HG03139 (cell line): Measurements from ENCODE around the gene NMT2.
A peak's percentile ranks its signal among the peaks of the same experiment; 100 is the strongest.

Experiments
- ATAC-seq: cut with Tn5 transposase; IDR thresholded peaks from one replicate; pipeline ENCODE4 v1.9.1; 2021; ENCODE audit not compliant: unreplicated experiment

The NMT2 gene

GRCh38 chr10:15182540-15183207 is 14.2 kb upstream of the NMT2 start:
- no peak for ATAC-seq

GRCh38 chr10:15181576-15182156 is 13.2 kb upstream of the NMT2 start:
- no peak for ATAC-seq

- ATAC-seq, result no peak
These were observed 12.2 kb upstream of the NMT2 start for GRCh38 chr10:15180736-15181135.

GRCh38 chr10:15176269-15176668 is 7.8 kb upstream of the NMT2 start:
- no peak for ATAC-seq

- ATAC-seq, result no peak
These were observed 7.1 kb upstream of the NMT2 start for GRCh38 chr10:15175587-15175986.

- no peak for ATAC-seq
These were observed 3.9 kb upstream of the NMT2 start for GRCh38 chr10:15172306-15172840.

GRCh38 chr10:15169555-15170401 is 1.3 kb upstream of the NMT2 start:
- no peak for ATAC-seq

GRCh38 chr10:15168786-15169554 is 477 bp upstream of the NMT2 start:
- peak; percentile 48 for ATAC-seq

- ATAC-seq, result peak; percentile 34
These were observed 842 bp downstream of the NMT2 start for GRCh38 chr10:15167411-15168290.

- ATAC-seq, result no peak
These were observed 2.2 kb downstream of the NMT2 start for GRCh38 chr10:15166325-15166724.

- no peak for ATAC-seq
These were observed 5.2 kb downstream of the NMT2 start for GRCh38 chr10:15163253-15163828.

GRCh38 chr10:15158972-15159371 is 9.5 kb downstream of the NMT2 start:
- ATAC-seq, result no peak

GRCh38 chr10:15158448-15158847 is 10.0 kb downstream of the NMT2 start:
- no peak for ATAC-seq

- no peak for ATAC-seq
These were observed 12.4 kb downstream of the NMT2 start for GRCh38 chr10:15155978-15156656.

- ATAC-seq, result no peak
These were observed 15.9 kb downstream of the NMT2 start for GRCh38 chr10:15152556-15152955.

- ATAC-seq, result no peak
These were observed 17.9 kb downstream of the NMT2 start for GRCh38 chr10:15150563-15150962.

- no peak for ATAC-seq
These were observed 19.3 kb downstream of the NMT2 start for GRCh38 chr10:15149042-15149771.

GRCh38 chr10:15147594-15148392 is 20.7 kb downstream of the NMT2 start:
- no peak for ATAC-seq
